GM12872 (cell line): ENCODE data around the gene PTEN.

Source experiments
- TF ChIP-seq, protein P1 (sequence below): IDR thresholded peaks from 3 replicates; pipeline ENCODE4 v1.5.1; 2011; ENCODE audit warnings: low read depth, mild to moderate bottlenecking, low read length, moderate library complexity; ENCODE audit not compliant: insufficient read depth

PTEN gene

DNA sequence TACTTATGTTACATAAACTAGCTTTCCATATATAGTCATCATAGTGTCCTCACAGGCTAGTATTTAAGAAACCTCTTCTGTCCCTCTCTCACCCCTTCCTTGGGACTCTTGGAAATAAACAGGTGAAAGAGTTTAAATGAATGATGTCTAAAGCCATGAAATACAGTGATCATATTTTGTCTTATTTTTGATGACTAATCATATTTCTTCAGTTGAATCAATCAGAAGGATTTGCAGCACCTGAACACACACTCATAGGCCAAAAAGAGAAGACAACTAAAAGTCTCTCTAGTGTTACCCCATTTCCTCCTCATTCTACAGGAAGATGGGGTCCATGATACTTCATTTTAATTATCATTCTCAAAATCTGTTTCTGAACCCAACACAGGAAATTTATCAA is 36.8 kb upstream of the PTEN start:
- TF ChIP-seq, protein P1, sequence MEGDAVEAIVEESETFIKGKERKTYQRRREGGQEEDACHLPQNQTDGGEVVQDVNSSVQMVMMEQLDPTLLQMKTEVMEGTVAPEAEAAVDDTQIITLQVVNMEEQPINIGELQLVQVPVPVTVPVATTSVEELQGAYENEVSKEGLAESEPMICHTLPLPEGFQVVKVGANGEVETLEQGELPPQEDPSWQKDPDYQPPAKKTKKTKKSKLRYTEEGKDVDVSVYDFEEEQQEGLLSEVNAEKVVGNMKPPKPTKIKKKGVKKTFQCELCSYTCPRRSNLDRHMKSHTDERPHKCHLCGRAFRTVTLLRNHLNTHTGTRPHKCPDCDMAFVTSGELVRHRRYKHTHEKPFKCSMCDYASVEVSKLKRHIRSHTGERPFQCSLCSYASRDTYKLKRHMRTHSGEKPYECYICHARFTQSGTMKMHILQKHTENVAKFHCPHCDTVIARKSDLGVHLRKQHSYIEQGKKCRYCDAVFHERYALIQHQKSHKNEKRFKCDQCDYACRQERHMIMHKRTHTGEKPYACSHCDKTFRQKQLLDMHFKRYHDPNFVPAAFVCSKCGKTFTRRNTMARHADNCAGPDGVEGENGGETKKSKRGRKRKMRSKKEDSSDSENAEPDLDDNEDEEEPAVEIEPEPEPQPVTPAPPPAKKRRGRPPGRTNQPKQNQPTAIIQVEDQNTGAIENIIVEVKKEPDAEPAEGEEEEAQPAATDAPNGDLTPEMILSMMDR, result no peak

GRCh38 chr10:87827681-87828080 is 35.7 kb upstream of the PTEN start:
- TF ChIP-seq, protein P1, result no peak

DNA sequence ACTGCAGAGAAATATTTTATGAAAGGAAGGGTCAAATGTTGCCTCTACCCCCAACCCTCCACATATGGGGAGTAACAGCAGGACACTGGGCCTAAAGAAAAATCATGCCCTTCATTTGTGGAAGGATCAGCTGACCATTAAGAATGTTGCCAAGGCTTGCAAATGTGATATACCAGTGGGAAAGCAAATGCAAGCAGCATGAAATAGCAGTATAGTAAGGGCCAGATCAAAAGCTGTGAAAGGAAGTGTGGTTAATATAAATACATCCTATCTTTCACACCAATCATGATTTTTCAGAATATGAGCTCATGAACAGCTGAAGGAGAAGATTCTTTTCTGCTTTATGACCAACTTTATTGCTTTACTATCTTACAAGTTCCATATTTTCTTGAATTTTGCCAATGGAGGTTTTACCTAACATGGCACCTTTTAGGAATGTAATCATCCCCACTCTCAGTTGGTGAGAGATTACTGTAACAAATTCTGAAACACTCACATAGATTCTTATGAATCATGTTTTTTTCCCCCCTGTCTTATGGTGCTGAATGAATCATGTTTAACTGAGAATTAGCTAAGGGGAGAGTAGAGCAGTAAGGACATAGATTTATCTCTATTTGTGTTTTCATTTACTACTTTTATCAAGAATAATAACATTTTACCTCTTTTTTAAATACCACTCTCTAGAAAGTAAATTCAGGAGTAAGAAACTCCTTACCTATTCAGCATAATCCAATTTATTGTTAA is 33.3 kb upstream of the PTEN start:
- TF ChIP-seq, protein P1, result no peak

GRCh38 chr10:87836098-87836497 is 27.3 kb upstream of the PTEN start:
- TF ChIP-seq, protein P1, result no peak

GRCh38 chr10:87837445-87837844 is 26.0 kb upstream of the PTEN start:
- TF ChIP-seq, protein P1, result no peak

- TF ChIP-seq, protein P1, result no peak
Measured at GRCh38 chr10:87838650-87839049, 24.8 kb upstream of the PTEN start.

- TF ChIP-seq, protein P1, result no peak
Measured at GRCh38 chr10:87841186-87841585, 22.2 kb upstream of the PTEN start.
